Aorta (tissue), 5 donors: Measurements from ENCODE around the gene RAB8B. TPM values are rescaled to one million over a fixed set of nuclear protein-coding genes. Genes with fewer than 3 reads are reported as not detected.

Source experiments
- ATAC-seq: fragments of 200-7000 bp; cut with Tn5 transposase; one replicate; pipeline ENCODE4 v1.9.1; 2022; ENCODE audit warnings: moderate library complexity; ENCODE audit not compliant: low FRiP score
- DNase-seq, 2 donors: peaks; one replicate each; pipeline ENCODE4 v3.0.0-alpha.2; 2020
- H3K27ac ChIP-seq, 2 donors: one replicate each; pipeline ENCODE4 v1.5.1; 2013; ENCODE audit warnings: low read length in 2 of 2, mild to moderate bottlenecking in 2 of 2, moderate library complexity in 2 of 2, control low read depth in 1 of 2, inconsistent platforms in 1 of 2, low read depth in 1 of 2
- H3K27me3 ChIP-seq, 2 donors: one replicate each; pipeline ENCODE4 v1.6.1; 2013; ENCODE audit warnings: control low read depth in 1 of 2, low read length in 1 of 2, mild to moderate bottlenecking in 1 of 2, moderate library complexity in 1 of 2; ENCODE audit not compliant: insufficient read depth in 2 of 2, control insufficient read depth in 1 of 2
- H3K36me3 ChIP-seq, 2 donors: one replicate each; pipeline ENCODE4 v1.6.1; 2013; ENCODE audit warnings: control low read depth in 1 of 2, low read length in 1 of 2, mild to moderate bottlenecking in 1 of 2; ENCODE audit not compliant: insufficient read depth in 2 of 2, control insufficient read depth in 1 of 2
- H3K4me1 ChIP-seq, 2 donors: one replicate each; pipeline ENCODE4 v1.6.1; 2013; ENCODE audit warnings: low read length in 2 of 2, control low read depth in 1 of 2, mild to moderate bottlenecking in 1 of 2, moderate library complexity in 1 of 2; ENCODE audit not compliant: insufficient read depth in 2 of 2, control insufficient read depth in 1 of 2
- H3K4me3 ChIP-seq, 2 donors: one replicate each; pipeline ENCODE4 v1.5.1; 2013; ENCODE audit warnings: low read length in 2 of 2, control low read depth in 1 of 2, mild to moderate bottlenecking in 1 of 2
- H3K9me3 ChIP-seq: one replicate; pipeline ENCODE4 v1.6.1; 2013; ENCODE audit warnings: mild to moderate bottlenecking, low read length; ENCODE audit not compliant: control insufficient read depth
- WGBS, 2 donors: extraction: QIAGEN DNeasy Blood & Tissue Kit; methylation state at CpG; one replicate each; pipeline ENCODE4 v1.1.7; 2013; 5-methylcytosine and 5-hydroxymethylcytosine counted together
- intact Hi-C, 2 donors: fragments of 100-400 bp; cut with DNase I; formaldehyde crosslinking; loops; one replicate each; pipeline versions ENCODE4 v1.14.2 to v1.15.0; 2022
- polyA plus RNA-seq, 2 donors: library from polyadenylated mRNA; stranded (reverse); fragments of 200-250 nt; gene quantifications; one replicate each; pipeline ENCODE4 v1.2.3, GENCODE V29; 2013
- total RNA-seq, 2 donors: library from RNA; stranded (reverse); fragmentation: NEBNext Ultra II Directional; extraction: Animal tissue kit (Norgen Biotek cat#: 25700); gene quantifications; one replicate each; pipeline ENCODE4 v1.2.1, GENCODE V29; 2021
- donor health status: healthy with polysubstance abuse.
- donor health status: Bipolar disorder and iron deficiency.
- donor health status: DM: no; HTN: no; CAD: no.
- donor health status: DM: no; HTN: no; CAD: no.
- donor health status: DM: yes; HTN: yes; CAD: no.

RAB8B gene
- total and polyA plus RNA-seq, 4 donors, result 14.8 to 47.9 (median 29.6) TPM

DNA sequence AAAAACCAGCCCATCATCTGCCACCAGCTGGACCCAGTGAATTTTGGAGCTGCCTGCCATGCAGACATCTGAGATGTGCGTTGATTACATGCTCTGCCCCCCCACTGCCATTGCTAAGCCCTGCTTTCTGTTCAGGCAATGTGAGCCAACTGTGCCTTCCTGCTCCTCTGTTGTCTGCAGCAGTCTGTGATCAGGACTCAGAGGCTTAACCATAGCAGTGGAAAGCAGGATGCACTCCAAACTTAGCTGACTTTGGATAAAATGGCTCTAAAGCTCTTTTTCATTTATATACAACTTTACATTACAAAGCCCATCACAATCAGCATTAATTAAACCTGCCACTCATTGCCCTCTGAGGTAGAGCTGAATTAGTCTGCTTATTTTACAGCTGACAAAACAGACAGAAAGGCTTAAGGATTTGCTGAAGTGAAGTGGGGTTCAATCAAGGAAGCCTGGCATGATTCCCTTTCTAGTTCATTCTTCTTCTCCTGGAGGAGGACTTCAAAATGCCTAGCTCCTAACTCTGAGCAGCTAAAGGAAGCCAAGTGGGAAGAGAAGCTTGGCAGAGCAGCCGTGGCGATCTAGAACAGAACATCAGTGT, 16.5 kb upstream of the RAB8B start:
- DNase-seq (no peak), ATAC-seq (no peak)
- no peaks in the 10 kb centered on the region for H3K9me3 ChIP-seq
- H3K4me3 ChIP-seq, result no peak overlapping the region
- 44 to 55% methylated on average over 3 of the region's 3 CpGs for WGBS, 2 donors
- H3K36me3 ChIP-seq, result no peaks in the 10 kb centered on the region
- intact Hi-C loops, result no loop called here
- no peaks in the 10 kb centered on the region for H3K4me1 ChIP-seq
- no peaks in the 10 kb centered on the region for H3K27me3 ChIP-seq
- H3K27ac ChIP-seq, result no peak overlapping the region

DNA sequence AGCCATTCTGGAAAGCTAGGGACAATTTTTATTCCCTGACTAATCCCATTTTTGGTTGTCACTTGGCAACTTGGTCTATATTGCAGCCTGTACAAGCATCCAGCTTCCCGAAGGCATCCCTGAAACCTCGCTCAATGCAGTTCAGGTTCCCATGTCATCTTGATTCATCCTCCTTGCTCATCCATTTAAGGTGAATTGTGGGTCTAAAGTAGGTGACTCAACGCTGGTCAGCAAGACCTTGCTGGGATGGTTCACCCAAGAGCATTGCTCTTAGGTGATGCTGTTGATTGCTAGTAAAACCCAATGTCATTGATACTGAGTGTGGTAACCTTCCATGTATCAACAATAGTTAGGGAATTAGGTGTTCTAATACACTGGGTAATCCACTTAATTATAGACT, 13.1 kb upstream of the RAB8B start:
- Histone ChIP-seq H3K9me3 (no peaks in the 10 kb centered on the region), H3K27ac (no peak overlapping the region), H3K27me3 (no peaks in the 10 kb centered on the region), H3K36me3 (no peaks in the 10 kb centered on the region), H3K4me1 (no peaks in the 10 kb centered on the region), H3K4me3 (no peak overlapping the region)
- ATAC-seq, result no peak
- 94 to 96% methylated on average over 3 of the region's 3 CpGs for WGBS, 2 donors
- no peak for DNase-seq
- intact Hi-C loops, result no loop called here

DNA sequence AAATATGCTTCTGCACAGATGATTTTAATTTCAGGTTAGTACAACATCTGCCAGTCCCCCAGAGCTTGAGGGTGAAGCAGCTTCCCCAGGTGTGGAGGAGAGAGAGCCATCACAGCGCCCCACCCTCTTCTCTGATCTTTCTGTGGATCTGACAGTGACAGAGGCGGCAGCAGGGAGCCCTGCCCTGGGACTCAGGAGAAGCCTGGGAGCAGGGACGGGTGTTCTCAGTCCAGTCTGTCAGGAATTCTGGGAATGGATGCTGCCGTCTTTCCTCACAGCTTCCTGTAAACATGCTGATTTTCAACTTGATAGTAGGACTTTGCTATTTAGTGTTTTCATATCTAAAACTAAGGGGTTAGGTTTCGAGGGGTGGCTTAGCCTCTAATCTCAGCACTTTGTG, 11.4 kb upstream of the RAB8B start:
- Histone ChIP-seq H3K27me3 (no peaks in the 10 kb centered on the region), H3K27ac (no peak overlapping the region), H3K4me1 (no peaks in the 10 kb centered on the region), H3K36me3 (no peaks in the 10 kb centered on the region), H3K4me3 (no peak overlapping the region), H3K9me3 (no peaks in the 10 kb centered on the region)
- intact Hi-C loops, result no loop called here
- WGBS, 2 donors, result 52 to 53% methylated on average over 5 of the region's 5 CpGs
- ATAC-seq (no peak), DNase-seq (no peak)

- H3K9me3 ChIP-seq, result no peaks in the 10 kb centered on the region
- ATAC-seq (no peak), DNase-seq (no peak)
- no peak overlapping the region for H3K27ac ChIP-seq
- no peaks in the 10 kb centered on the region for H3K4me1 ChIP-seq
- intact Hi-C loops, result loop anchor here in 1 of 2 donors (5.0 kb wide), 1 partner anchor 323 kb away; no protein-coding TSS in a partner anchor
- no peak overlapping the region for H3K4me3 ChIP-seq
- 96 to 97% methylated on average over 2 of the region's 2 CpGs for WGBS, 2 donors
- H3K36me3 ChIP-seq, result no peaks in the 10 kb centered on the region
- no peaks in the 10 kb centered on the region for H3K27me3 ChIP-seq
Measured at GRCh38 chr15:63180746-63181145, 8.7 kb upstream of the RAB8B start.

GRCh38 chr15:63181648-63182047, 7.8 kb upstream of the RAB8B start:
- ATAC-seq, result no peak
- intact Hi-C loops, result loop anchor here in 1 of 2 donors (5.0 kb wide), 1 partner anchor 324 kb away; no protein-coding TSS in a partner anchor

DNA sequence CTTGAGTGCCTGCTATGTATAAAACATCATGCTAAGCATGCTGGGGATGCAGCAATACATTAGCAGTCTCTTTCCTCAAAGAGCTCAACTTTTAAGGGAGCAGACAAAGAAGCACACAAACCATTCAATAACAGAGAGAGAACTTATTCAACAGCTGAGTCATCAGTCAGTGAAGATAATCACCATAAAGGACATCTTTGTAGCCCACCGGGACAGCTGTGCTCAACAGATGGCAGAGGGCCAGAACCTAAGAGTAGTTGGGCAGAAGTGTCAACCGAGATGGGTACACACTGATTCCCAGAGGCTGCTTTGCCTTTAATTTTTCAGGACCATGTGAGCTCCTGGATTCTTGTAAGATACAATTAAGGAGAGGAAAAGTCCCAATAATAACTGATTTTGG, 4.2 kb upstream of the RAB8B start:
- DNase-seq (no peak), ATAC-seq (no peak)
- Histone ChIP-seq H3K4me1 (no peaks in the 10 kb centered on the region), H3K27me3 (no peaks in the 10 kb centered on the region), H3K27ac (no peak overlapping the region), H3K36me3 (no peaks in the 10 kb centered on the region), H3K4me3 (no peak overlapping the region), H3K9me3 (no peaks in the 10 kb centered on the region)
- intact Hi-C loops, result loop anchor here in 1 of 2 donors (5.0 kb wide), 1 partner anchor 92 kb away; the partner anchor contains the start of gene APH1B
- 64 to 65% methylated on average over 2 of the region's 2 CpGs for WGBS, 2 donors

More at GRCh38 chr15:63181648-63182047, 7.8 kb upstream of the RAB8B start:
- H3K4me3 ChIP-seq, result no peak overlapping the region
- H3K4me1 ChIP-seq, result no peaks in the 10 kb centered on the region
- 91 to 94% methylated on average over 2 of the region's 2 CpGs for WGBS, 2 donors
- no peaks in the 10 kb centered on the region for H3K9me3 ChIP-seq
- H3K27me3 ChIP-seq, result no peaks in the 10 kb centered on the region
- H3K27ac ChIP-seq, result no peak overlapping the region
- H3K36me3 ChIP-seq, result no peaks in the 10 kb centered on the region
- no peak for DNase-seq

DNA sequence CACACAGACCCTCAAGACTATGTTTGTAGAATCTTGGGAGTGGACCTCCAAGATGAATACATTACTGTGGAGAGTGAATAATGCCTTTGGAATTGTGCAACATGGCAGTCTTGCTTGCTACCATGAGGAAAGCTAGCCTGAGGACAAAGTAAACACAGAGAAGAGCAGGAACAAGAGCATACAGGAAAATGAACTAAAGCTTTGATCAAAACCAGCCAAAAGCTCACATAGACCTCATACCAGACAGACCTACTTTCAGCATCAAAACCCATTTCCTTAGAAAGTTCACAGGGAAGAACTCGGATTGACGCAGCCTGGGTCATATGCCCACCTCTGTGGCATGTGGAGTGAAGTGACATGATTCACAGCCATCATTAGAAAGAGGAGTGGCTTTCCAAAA, 3.3 kb upstream of the RAB8B start:
- no peaks in the 10 kb centered on the region for H3K4me1 ChIP-seq
- H3K27me3 ChIP-seq, result no peaks in the 10 kb centered on the region
- intact Hi-C loops, result loop anchor here in 1 of 2 donors (5.0 kb wide), 1 partner anchor 91 kb away; the partner anchor contains the start of gene APH1B
- WGBS, 2 donors, result 34 to 51% methylated on average over 2 of the region's 2 CpGs
- no peaks in the 10 kb centered on the region for H3K9me3 ChIP-seq
- H3K4me3 ChIP-seq, result no peak overlapping the region
- ATAC-seq, result no peak
- no peaks in the 10 kb centered on the region for H3K36me3 ChIP-seq
- H3K27ac ChIP-seq, result no peak overlapping the region
- DNase-seq, result no peak

DNA sequence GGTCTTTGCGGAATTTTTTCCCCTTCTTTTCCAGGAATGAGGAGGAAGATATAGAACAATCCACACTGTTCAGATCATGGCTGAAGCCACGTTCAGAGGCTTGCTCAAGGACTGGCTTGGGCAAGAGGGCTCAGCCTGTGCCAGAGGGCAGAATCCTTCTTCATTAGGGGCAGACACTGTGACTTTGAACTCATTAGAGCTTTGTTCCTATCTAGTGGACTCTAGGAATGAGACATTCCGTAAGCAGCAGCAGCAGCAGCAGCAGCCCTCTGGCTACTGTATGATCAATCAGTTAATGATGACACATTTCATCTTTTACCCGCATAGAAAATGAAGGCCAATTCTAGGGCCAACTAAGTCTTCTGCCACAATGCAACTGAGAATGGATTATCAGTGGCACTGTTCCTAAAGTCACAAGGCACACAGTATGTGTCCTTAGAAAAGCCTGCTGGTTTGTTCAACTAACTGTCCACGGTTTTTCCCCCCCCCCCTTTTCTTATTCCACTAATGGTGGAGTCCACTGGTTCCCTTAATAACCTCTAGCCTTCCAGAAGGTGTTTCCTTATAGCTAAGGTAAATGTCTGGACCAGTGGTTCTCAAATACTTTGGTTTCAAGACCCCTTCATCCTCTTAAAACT, 1.7 kb upstream of the RAB8B start:
- no peaks in the 10 kb centered on the region for H3K4me1 ChIP-seq
- intact Hi-C loops, result loop anchor here in 1 of 2 donors (5.0 kb wide), 1 partner anchor 90 kb away; the partner anchor contains the start of gene APH1B

More for the DNA sequence above, 1.7 kb upstream of the RAB8B start:
- WGBS, 2 donors, result 87 to 88% methylated on average over 5 of the region's 5 CpGs
- H3K36me3 ChIP-seq, result no peaks in the 10 kb centered on the region
- no peaks in the 10 kb centered on the region for H3K27me3 ChIP-seq
- no peak overlapping the region for H3K27ac ChIP-seq
- no peaks in the 10 kb centered on the region for H3K9me3 ChIP-seq
- H3K4me3 ChIP-seq, result no peak overlapping the region
- no peak for ATAC-seq
- no peak for DNase-seq
